Testis (tissue), 3 donors: ENCODE measurements around the gene NUP214. TPM values are rescaled to one million over a fixed set of nuclear protein-coding genes. Genes with fewer than 3 reads are reported as not detected.

ENCODE experiments used
- DNase-seq: peaks from one replicate; pipeline ENCODE4 v3.0.0-alpha.2; 2019
- H3K27ac ChIP-seq, 2 donors: fragments of 200-600 bp; sonication (generic); one replicate each; pipeline ENCODE4 v1.5.1; 2019
- H3K27me3 ChIP-seq: fragments of 200-600 bp; sonication (generic); one replicate; pipeline ENCODE4 v1.5.1; 2019
- H3K36me3 ChIP-seq: fragments of 200-600 bp; sonication (generic); one replicate; pipeline ENCODE4 v1.5.1; 2017; ENCODE audit warnings: low read depth; ENCODE audit errors: missing control alignments
- H3K4me1 ChIP-seq: fragments of 200-600 bp; sonication (generic); one replicate; pipeline ENCODE4 v1.5.1; 2019
- H3K4me3 ChIP-seq, 2 donors: fragments of 200-600 bp; sonication (generic); one replicate each; pipeline ENCODE4 v1.5.1; 2017 to 2019
- H3K9me3 ChIP-seq: fragments of 200-600 bp; sonication (generic); one replicate; pipeline ENCODE4 v1.5.1; 2017
- POLR2A ChIP-seq: fragments of 450-650 bp; IDR thresholded peaks from one replicate; pipeline ENCODE4 v1.6.1; 2017; ENCODE audit warnings: antibody characterized with exemption, mild to moderate bottlenecking, moderate library complexity
- WGBS, 2 donors: methylation state at CpG; one replicate each; pipeline ENCODE4 v1.1.5; 2018; 5-methylcytosine and 5-hydroxymethylcytosine counted together
- intact Hi-C: fragments of 100-400 bp; cut with DNase I; formaldehyde crosslinking; loops from one replicate; pipeline ENCODE4 v1.15.1; 2023; ENCODE audit warnings: low total_unique reads
- polyA plus RNA-seq: library from polyadenylated mRNA; stranded (reverse); fragments of 350-450 nt; fragmentation: Illumina TruSeq; extraction: RNeasy Lipid Tissue Mini Kit (QIAGEN cat#74804); gene quantifications from one replicate; pipeline ENCODE4 v1.2.3, GENCODE V29; 2014; ENCODE audit warnings: low read depth, low replicate concordance; ENCODE audit not compliant: insufficient read depth
- total RNA-seq, 2 donors: library from RNA; depleted of rRNA; stranded (reverse); fragments of >200 nt; gene quantifications; one replicate each; pipeline ENCODE4 v1.2.3, GENCODE V29; 2016
- TF ChIP-seq, protein P1 (sequence below), 3 experiments: fragments of 450-650 bp in 2 of 3; fragments of 200-600 bp in 1 of 3; sonication (generic) in 1 of 3; IDR thresholded peaks; one replicate each; pipeline ENCODE4 v1.5.1; 2016 to 2019; ENCODE audit warnings: antibody characterized with exemption in 3 of 3, mild to moderate bottlenecking in 2 of 3, moderate library complexity in 1 of 3

The NUP214 gene
- total and polyA plus RNA-seq, 3 donors from 2014 or later = 190 to 250 (median 237) TPM

- TF ChIP-seq POLR2A = no peak
- TF ChIP-seq, protein P1, sequence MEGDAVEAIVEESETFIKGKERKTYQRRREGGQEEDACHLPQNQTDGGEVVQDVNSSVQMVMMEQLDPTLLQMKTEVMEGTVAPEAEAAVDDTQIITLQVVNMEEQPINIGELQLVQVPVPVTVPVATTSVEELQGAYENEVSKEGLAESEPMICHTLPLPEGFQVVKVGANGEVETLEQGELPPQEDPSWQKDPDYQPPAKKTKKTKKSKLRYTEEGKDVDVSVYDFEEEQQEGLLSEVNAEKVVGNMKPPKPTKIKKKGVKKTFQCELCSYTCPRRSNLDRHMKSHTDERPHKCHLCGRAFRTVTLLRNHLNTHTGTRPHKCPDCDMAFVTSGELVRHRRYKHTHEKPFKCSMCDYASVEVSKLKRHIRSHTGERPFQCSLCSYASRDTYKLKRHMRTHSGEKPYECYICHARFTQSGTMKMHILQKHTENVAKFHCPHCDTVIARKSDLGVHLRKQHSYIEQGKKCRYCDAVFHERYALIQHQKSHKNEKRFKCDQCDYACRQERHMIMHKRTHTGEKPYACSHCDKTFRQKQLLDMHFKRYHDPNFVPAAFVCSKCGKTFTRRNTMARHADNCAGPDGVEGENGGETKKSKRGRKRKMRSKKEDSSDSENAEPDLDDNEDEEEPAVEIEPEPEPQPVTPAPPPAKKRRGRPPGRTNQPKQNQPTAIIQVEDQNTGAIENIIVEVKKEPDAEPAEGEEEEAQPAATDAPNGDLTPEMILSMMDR (IDR thresholded peaks at IDR 0.05) = no peak
- WGBS, 2 donors = 86 to 92% methylated on average over 10 to 11 of the region's 11 CpGs
- Histone ChIP-seq H3K27me3 (no peaks in the 10 kb centered on the region), H3K4me1 (no peaks in the 10 kb centered on the region), H3K9me3 (no peaks in the 10 kb centered on the region), H3K4me3 (no peak overlapping the region), H3K36me3 (no peaks in the 10 kb centered on the region), H3K27ac (no peak overlapping the region)
- no peak for DNase-seq
- intact Hi-C loops = no loop called here
These were observed 72.0 kb downstream of the NUP214 start for GRCh38 chr9:131197160-131197911.

DNA sequence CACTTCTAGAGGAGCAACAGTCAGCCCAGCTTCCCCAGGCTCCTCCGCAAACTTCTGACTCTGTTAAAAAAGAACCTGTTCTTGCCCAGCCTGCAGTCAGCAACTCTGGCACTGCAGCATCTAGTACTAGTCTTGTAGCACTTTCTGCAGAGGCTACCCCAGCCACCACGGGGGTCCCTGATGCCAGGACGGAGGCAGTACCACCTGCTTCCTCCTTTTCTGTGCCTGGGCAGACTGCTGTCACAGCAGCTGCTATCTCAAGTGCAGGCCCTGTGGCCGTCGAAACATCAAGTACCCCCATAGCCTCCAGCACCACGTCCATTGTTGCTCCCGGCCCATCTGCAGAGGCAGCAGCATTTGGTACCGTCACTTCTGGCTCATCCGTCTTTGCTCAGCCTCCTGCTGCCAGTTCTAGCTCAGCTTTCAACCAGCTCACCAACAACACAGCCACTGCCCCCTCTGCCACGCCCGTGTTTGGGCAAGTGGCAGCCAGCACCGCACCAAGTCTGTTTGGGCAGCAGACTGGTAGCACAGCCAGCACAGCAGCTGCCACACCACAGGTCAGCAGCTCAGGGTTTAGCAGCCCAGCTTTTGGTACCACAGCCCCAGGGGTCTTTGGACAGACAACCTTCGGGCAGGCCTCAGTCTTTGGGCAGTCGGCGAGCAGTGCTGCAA is 72.8 kb downstream of the NUP214 start:
- H3K9me3 ChIP-seq = no peaks in the 10 kb centered on the region
- no peak for TF ChIP-seq POLR2A
- TF ChIP-seq, protein P1 (IDR thresholded peaks at IDR 0.05) = no peak
- 92 to 95% methylated on average over 11 to 15 of the region's 15 CpGs for WGBS, 2 donors

GRCh38 chr9:131201856-131202255 is 76.5 kb downstream of the NUP214 start:
- Histone ChIP-seq H3K27ac (no peak overlapping the region), H3K27me3 (no peaks in the 10 kb centered on the region), H3K4me1 (no peaks in the 10 kb centered on the region), H3K4me3 (no peak overlapping the region), H3K9me3 (no peaks in the 10 kb centered on the region), H3K36me3 (no peaks in the 10 kb centered on the region)
- TF ChIP-seq, protein P1 (IDR thresholded peaks at IDR 0.05) = no peak
- TF ChIP-seq POLR2A = no peak
- intact Hi-C loops = no loop called here
- 96% methylated on average over 3 of the region's 3 CpGs for WGBS, 2 donors
- DNase-seq = no peak

More for the DNA sequence above, 72.8 kb downstream of the NUP214 start:
- Histone ChIP-seq H3K27ac (no peak overlapping the region), H3K4me1 (no peaks in the 10 kb centered on the region), H3K36me3 (no peaks in the 10 kb centered on the region), H3K27me3 (no peaks in the 10 kb centered on the region), H3K4me3 (no peak overlapping the region)
- intact Hi-C loops = no loop called here
- DNase-seq = no peak

GRCh38 chr9:131203431-131204218 is 78.2 kb downstream of the NUP214 start:
- H3K27ac ChIP-seq = no peak overlapping the region
- H3K9me3 ChIP-seq = no peaks in the 10 kb centered on the region
- no peaks in the 10 kb centered on the region for H3K27me3 ChIP-seq
- no peaks in the 10 kb centered on the region for H3K4me1 ChIP-seq
- H3K36me3 ChIP-seq = no peaks in the 10 kb centered on the region
- no peak for TF ChIP-seq POLR2A
- TF ChIP-seq, protein P1 (IDR thresholded peaks at IDR 0.05) = no peak
- DNase-seq = no peak
- WGBS, 2 donors = 92 to 94% methylated on average over 4 of the region's 4 CpGs
- no peak overlapping the region for H3K4me3 ChIP-seq
- intact Hi-C loops = no loop called here
